Neural cell (in vitro differentiated cells): ENCODE results near the gene ZCCHC2. TPM values are rescaled to one million over a fixed set of nuclear protein-coding genes. Genes with fewer than 3 reads are reported as not detected.

Source experiments
- H2AFZ ChIP-seq: fragments of 200-600, 300-800 bp; sonication (generic), shearing (Covaris generic); 2 replicates; pipeline ENCODE4 v1.6.0; 2014; ENCODE audit warnings: low read depth, mild to moderate bottlenecking, antibody characterized with exemption, low read length, moderate library complexity
- H3F3A ChIP-seq: fragments of 200-600 bp; shearing (Covaris generic); 2 replicates; pipeline ENCODE4 v1.6.1; 2016; ENCODE audit warnings: mild to moderate bottlenecking, moderate library complexity, mixed read lengths, antibody characterized with exemption, low read length; ENCODE audit not compliant: insufficient read depth, poor library complexity, severe bottlenecking
- H3K27ac ChIP-seq: fragments of 200-600, 300-800 bp; sonication (generic), shearing (Covaris generic); 2 replicates; pipeline ENCODE4 v1.5.1; 2014; ENCODE audit warnings: mild to moderate bottlenecking, low read length, moderate library complexity
- H3K27me3 ChIP-seq: fragments of 300-800, 200-600 bp; sonication (generic), shearing (Covaris generic); 2 replicates; pipeline ENCODE4 v1.6.0; 2014; ENCODE audit warnings: mild to moderate bottlenecking, low read depth, low read length, moderate library complexity; ENCODE audit not compliant: insufficient read depth
- H3K36me3 ChIP-seq: fragments of 300-800, 200-600 bp; sonication (generic), shearing (Covaris generic); 2 replicates; pipeline ENCODE4 v1.5.1; 2014; ENCODE audit warnings: mild to moderate bottlenecking, antibody characterized with exemption, low read length, moderate library complexity; ENCODE audit not compliant: insufficient read depth
- H3K4me2 ChIP-seq: fragments of 300-800, 200-600 bp; sonication (generic), shearing (Covaris generic); 2 replicates; pipeline ENCODE4 v1.6.0; 2014; ENCODE audit warnings: mild to moderate bottlenecking, low read length
- H3K4me3 ChIP-seq: fragments of 300-800, 200-600 bp; sonication (generic), shearing (Covaris generic); 2 replicates; pipeline ENCODE4 v1.5.1; 2014; ENCODE audit warnings: mild to moderate bottlenecking, low read length, moderate library complexity
- H3K79me2 ChIP-seq: fragments of 200-600 bp; shearing (Covaris generic); replicated peaks from 2 replicates; pipeline ENCODE4 v1.6.0; 2014; ENCODE audit warnings: mild to moderate bottlenecking, low read length, moderate library complexity; ENCODE audit not compliant: insufficient read depth
- H3K9ac ChIP-seq: fragments of 300-800, 200-600 bp; sonication (generic), shearing (Covaris generic); 2 replicates; pipeline ENCODE4 v1.6.1; 2016; ENCODE audit warnings: mild to moderate bottlenecking, low read length, mixed read lengths
- H3K9me2 ChIP-seq: fragments of 200-600 bp; shearing (Covaris generic); 2 replicates; pipeline ENCODE4 v1.6.1; 2016; ENCODE audit warnings: mild to moderate bottlenecking, low read length, mixed read lengths; ENCODE audit not compliant: insufficient read depth
- H3K9me3 ChIP-seq: fragments of 200-600, 300-800 bp; sonication (generic), shearing (Covaris generic); 2 replicates; pipeline ENCODE4 v1.6.1; 2016; ENCODE audit warnings: mild to moderate bottlenecking, mixed run types, low read length, moderate library complexity, mixed read lengths
- H4K20me1 ChIP-seq: fragments of 200-600 bp; shearing (Covaris generic); 2 replicates; pipeline ENCODE4 v1.6.1; 2016; ENCODE audit warnings: mild to moderate bottlenecking, mixed run types; ENCODE audit not compliant: insufficient read depth
- CTCF ChIP-seq: fragments of 450-650 bp; IDR thresholded peaks from 2 replicates; pipeline ENCODE4 v1.5.1; 2014; ENCODE audit warnings: antibody characterized with exemption, mild to moderate bottlenecking, moderate library complexity; ENCODE audit not compliant: poor library complexity, severe bottlenecking
- EP300 ChIP-seq: fragments of 450-650 bp; conservative IDR thresholded peaks from 2 replicates; pipeline ENCODE4 v1.6.1; 2014; ENCODE audit warnings: antibody characterized with exemption, mild to moderate bottlenecking, moderate library complexity; ENCODE audit not compliant: poor library complexity, severe bottlenecking
- EZH2 ChIP-seq: fragments of 200-600, 300-800 bp; shearing (Covaris generic), sonication (generic); IDR thresholded peaks from 2 replicates; pipeline ENCODE4 v1.6.1; 2014; ENCODE audit warnings: antibody characterized with exemption, low read length, borderline replicate concordance, mild to moderate bottlenecking; ENCODE audit not compliant: insufficient read depth, poor library complexity, severe bottlenecking
- MXI1 ChIP-seq: fragments of 450-650 bp; conservative IDR thresholded peaks from 2 replicates; pipeline ENCODE4 v1.6.1; 2014; ENCODE audit warnings: antibody characterized with exemption, mild to moderate bottlenecking; ENCODE audit not compliant: poor library complexity, severe bottlenecking
- POLR2AphosphoS5 ChIP-seq: IDR thresholded peaks from 2 replicates; pipeline ENCODE4 v1.6.1; 2012
- RAD21 ChIP-seq: fragments of 450-650 bp; conservative IDR thresholded peaks from 2 replicates; pipeline ENCODE4 v1.6.1; 2014; ENCODE audit warnings: antibody characterized with exemption, mild to moderate bottlenecking, moderate library complexity
- SMC3 ChIP-seq: fragments of 450-650 bp; conservative IDR thresholded peaks from 2 replicates; pipeline ENCODE4 v1.6.1; 2014; ENCODE audit warnings: antibody characterized with exemption, mild to moderate bottlenecking, moderate library complexity; ENCODE audit not compliant: poor library complexity
- TAF1 ChIP-seq: IDR thresholded peaks from 2 replicates; pipeline ENCODE4 v1.6.1; 2012; ENCODE audit warnings: low read depth
- polyA plus RNA-seq: library from polyadenylated mRNA; depleted of rRNA; stranded (reverse); fragments of >200 nt; gene quantifications from 2 replicates; pipeline ENCODE4 v1.2.3, GENCODE V29; 2014
- TF ChIP-seq, protein P1 (sequence below): IDR thresholded peaks from 2 replicates; pipeline ENCODE4 v1.6.1; 2012; ENCODE audit warnings: borderline replicate concordance

Gene ZCCHC2
- polyA plus RNA-seq, 1 donor from 2014 or later = 3.8 TPM

- Histone ChIP-seq H4K20me1 (no peaks in the 10 kb centered on the region), H3K36me3 (no peaks in the 10 kb centered on the region)
- no peak for TF ChIP-seq MXI1
- TF ChIP-seq RAD21 = no peak
- TF ChIP-seq POLR2AphosphoS5 = no peak
- no peak for TF ChIP-seq TAF1
- TF ChIP-seq, protein P1, sequence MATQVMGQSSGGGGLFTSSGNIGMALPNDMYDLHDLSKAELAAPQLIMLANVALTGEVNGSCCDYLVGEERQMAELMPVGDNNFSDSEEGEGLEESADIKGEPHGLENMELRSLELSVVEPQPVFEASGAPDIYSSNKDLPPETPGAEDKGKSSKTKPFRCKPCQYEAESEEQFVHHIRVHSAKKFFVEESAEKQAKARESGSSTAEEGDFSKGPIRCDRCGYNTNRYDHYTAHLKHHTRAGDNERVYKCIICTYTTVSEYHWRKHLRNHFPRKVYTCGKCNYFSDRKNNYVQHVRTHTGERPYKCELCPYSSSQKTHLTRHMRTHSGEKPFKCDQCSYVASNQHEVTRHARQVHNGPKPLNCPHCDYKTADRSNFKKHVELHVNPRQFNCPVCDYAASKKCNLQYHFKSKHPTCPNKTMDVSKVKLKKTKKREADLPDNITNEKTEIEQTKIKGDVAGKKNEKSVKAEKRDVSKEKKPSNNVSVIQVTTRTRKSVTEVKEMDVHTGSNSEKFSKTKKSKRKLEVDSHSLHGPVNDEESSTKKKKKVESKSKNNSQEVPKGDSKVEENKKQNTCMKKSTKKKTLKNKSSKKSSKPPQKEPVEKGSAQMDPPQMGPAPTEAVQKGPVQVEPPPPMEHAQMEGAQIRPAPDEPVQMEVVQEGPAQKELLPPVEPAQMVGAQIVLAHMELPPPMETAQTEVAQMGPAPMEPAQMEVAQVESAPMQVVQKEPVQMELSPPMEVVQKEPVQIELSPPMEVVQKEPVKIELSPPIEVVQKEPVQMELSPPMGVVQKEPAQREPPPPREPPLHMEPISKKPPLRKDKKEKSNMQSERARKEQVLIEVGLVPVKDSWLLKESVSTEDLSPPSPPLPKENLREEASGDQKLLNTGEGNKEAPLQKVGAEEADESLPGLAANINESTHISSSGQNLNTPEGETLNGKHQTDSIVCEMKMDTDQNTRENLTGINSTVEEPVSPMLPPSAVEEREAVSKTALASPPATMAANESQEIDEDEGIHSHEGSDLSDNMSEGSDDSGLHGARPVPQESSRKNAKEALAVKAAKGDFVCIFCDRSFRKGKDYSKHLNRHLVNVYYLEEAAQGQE = no peak
- no peak for TF ChIP-seq SMC3
- no peak for TF ChIP-seq EP300
- no peak for TF ChIP-seq EZH2
- no peak for TF ChIP-seq CTCF
Observed at GRCh38 chr18:62480927-62481326, 41.9 kb upstream of the ZCCHC2 start.

GRCh38 chr18:62484941-62485340 is 37.9 kb upstream of the ZCCHC2 start:
- Histone ChIP-seq H3K36me3 (no peaks in the 10 kb centered on the region), H3K79me2 (no peaks in the 10 kb centered on the region), H3K4me2 (no peak overlapping the region), H2AFZ (no peak overlapping the region), H3K27me3 (no peaks in the 10 kb centered on the region), H4K20me1 (no peaks in the 10 kb centered on the region), H3K27ac (no peak overlapping the region), H3K4me3 (no peak overlapping the region), H3F3A (no peaks in the 10 kb centered on the region), H3K9me2 (no peaks in the 10 kb centered on the region), H3K9me3 (no peaks in the 10 kb centered on the region), H3K9ac (no peak overlapping the region)
- TF ChIP-seq EZH2 (no peak), RAD21 (no peak)
- TF ChIP-seq, protein P1 = no peak

More at GRCh38 chr18:62480927-62481326, 41.9 kb upstream of the ZCCHC2 start:
- H3K9ac ChIP-seq = no peak overlapping the region
- no peaks in the 10 kb centered on the region for H3K9me3 ChIP-seq
- H3K27ac ChIP-seq = no peak overlapping the region
- H3K4me2 ChIP-seq = no peak overlapping the region
- H3K79me2 ChIP-seq = no peaks in the 10 kb centered on the region
- no peaks in the 10 kb centered on the region for H3F3A ChIP-seq
- H3K4me3 ChIP-seq = no peak overlapping the region
- H3K27me3 ChIP-seq = no peaks in the 10 kb centered on the region
- no peak overlapping the region for H2AFZ ChIP-seq
- no peaks in the 10 kb centered on the region for H3K9me2 ChIP-seq
